Pulmonary artery endothelial cell (primary cell): ENCODE data around the gene CNIH1. TPM values are rescaled to one million over a fixed set of nuclear protein-coding genes. Genes with fewer than 3 reads are reported as not detected.
"Not testable (repeated sequence)": the region's sequence is repeated elsewhere in the genome, so short reads cannot be mapped to it uniquely, and the experiment has no call there.

Source experiments
- DNase-seq: peaks from one replicate; pipeline ENCODE4 v3.0.0-alpha.2; 2011; ENCODE audit warnings: low read depth, low spot score
- total RNA-seq: library from RNA; depleted of rRNA; stranded (reverse); fragments of >200 nt; gene quantifications from 2 replicates; pipeline ENCODE4 v1.2.3, GENCODE V29; 2014

Gene CNIH1
- total RNA-seq, 1 donor from 2014 or later: 101 TPM

- DNase-seq: no peak
Observed at GRCh38 chr14:54383835-54384234, 57.3 kb downstream of the CNIH1 start.

- DNase-seq: no peak
Observed at GRCh38 chr14:54381821-54382220, 59.4 kb downstream of the CNIH1 start.

- DNase-seq: not testable (repeated sequence)
Observed at GRCh38 chr14:54380558-54380957, 60.6 kb downstream of the CNIH1 start.

GRCh38 chr14:54378893-54379292 is 62.3 kb downstream of the CNIH1 start:
- not testable (repeated sequence) for DNase-seq

- no peak for DNase-seq
Observed at GRCh38 chr14:54377501-54377900, 63.7 kb downstream of the CNIH1 start.

- DNase-seq: no peak
Observed at GRCh38 chr14:54374117-54374884, 66.9 kb downstream of the CNIH1 start.

Other genes starting within 250 kb of the CNIH1 start
- 36.5 and 76.4 TPM in 2 replicates for gene CDKN3, start 44.4 kb downstream of the CNIH1 start, total RNA-seq
- gene GMFB, start 47.6 kb upstream of the CNIH1 start, total RNA-seq: 55.9 and 78.9 TPM in 2 replicates
- gene CGRRF1, start 68.5 kb upstream of the CNIH1 start, total RNA-seq: 9.0 and 11.5 TPM in 2 replicates
- 26.4 and 41.8 TPM in 2 replicates for gene SAMD4A, start 125.8 kb upstream of the CNIH1 start, total RNA-seq